Measurements from ENCODE around the gene RGS13. TPM values are rescaled to one million over a fixed set of nuclear protein-coding genes. Genes with fewer than 3 reads are reported as not detected.

RGS13 gene
- total RNA-seq, 1 donor from 2014 or later, result 0.22 TPM

DNA sequence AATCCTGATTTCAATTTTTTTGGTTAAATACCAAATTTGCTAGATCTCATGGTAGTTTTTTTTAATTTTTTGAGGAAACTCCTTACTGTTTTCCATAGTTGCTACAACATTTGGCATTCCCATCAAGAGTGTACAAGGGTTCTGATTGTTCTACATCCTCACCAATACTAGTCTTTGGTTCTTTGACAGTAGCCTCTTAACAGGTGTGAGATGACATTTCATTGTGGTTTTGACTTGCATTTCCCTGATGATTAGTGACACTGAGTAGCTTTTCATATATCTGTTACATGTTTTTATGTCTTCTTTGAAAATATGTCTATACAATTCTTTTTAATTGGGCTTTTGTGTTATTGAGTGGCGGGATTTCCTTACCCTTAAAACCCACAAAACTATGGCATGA lies 20.9 kb upstream of the RGS13 start:
- no peak for DNase-seq (ENCODE audit: low spot score)
- intact Hi-C loops (cut with DNase I), result loop anchor here (10.0 kb wide), 1 partner anchor 140 kb away; no protein-coding TSS in a partner anchor

DNA sequence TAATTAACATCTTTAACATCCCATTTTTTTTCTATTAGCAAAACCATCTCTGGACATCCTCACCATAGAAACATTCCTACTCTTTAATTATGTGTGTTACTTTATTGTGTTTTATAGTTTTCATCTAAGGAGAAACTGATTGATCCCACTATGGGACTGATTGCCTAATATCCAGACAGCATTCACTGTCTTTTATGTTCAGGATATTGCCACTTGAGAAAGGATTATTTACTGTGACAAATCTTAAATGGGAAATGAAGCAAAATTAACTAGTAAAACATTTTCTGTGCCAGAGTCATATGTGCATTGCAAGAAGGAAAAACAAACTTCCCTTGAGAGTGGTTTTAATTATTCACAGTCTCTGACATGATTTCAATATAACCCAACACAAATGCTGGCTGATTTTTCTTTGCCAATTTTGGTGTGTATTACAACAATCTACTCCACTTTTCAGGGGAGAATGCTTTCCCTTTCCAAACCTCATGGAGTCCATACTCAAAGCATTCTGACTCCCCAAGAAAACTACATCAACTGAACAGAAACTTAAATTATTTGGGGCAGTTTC lies 15.8 kb upstream of the RGS13 start:
- ATAC-seq (no peak), DNase-seq (ENCODE audit: low spot score) (no peak)
- intact Hi-C loops (cut with DNase I), result no loop called here

More for the DNA sequence above, 20.9 kb upstream of the RGS13 start:
- no peak for ATAC-seq

DNA sequence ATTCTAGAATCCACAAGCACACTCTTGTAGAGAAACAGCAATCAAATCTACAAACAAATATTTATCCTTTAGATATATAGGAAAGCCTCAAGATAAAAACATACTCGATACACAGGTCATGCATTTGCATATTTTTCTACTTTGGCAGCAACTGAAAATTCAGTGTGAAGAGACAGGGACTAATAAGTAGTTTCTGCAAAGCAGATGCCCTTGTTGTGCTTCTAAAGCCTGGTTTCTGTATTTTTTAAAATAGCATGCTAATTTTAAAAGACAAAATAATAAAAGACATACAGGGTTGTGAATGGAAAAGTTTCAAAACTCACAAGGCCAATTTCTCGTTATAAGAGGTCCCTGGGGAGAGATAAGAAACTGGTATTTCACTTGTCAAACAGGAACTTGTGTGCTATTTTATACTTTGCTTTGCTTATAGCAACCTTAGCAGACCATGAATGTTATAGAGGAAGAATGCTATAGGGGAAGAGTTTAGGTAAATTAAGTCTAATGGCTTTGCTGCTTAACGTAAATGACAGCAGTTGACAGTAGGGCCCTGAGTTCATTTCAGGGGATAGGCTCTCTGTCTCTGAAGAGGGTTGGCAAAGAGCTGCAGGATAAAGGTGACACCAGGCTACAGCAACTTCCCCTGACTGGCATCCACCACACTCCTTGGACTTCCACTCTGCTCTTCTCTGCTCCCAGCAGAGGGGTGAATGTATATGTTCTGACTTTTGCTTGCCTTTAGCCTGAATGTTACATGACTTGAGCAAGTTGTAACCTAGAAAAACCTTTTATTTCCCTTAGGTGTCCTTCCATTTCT lies 9.4 kb upstream of the RGS13 start:
- intact Hi-C loops (cut with DNase I), result no loop called here
- ATAC-seq (no peak), DNase-seq (ENCODE audit: low spot score) (no peak)

DNA sequence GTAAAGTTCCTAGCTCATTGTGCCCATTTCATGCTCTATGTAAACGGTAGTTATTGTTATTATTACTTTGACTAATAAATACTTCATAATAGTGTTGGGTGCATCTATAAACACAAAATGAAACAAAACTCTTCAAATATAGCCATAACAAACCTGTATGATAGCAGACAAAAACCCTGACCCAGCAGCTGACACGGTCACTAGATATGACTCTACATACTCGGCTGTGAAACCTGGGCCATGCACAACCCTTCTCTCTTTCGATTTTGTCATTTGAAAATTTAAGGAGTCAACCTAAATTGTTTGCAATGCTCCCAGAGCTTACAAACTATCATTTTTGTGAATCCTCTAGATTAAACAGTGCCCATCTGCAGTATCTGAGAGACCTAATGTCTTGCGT lies 8.0 kb upstream of the RGS13 start:
- DNase-seq (ENCODE audit: low spot score), result no peak
- intact Hi-C loops (cut with DNase I), result no loop called here

DNA sequence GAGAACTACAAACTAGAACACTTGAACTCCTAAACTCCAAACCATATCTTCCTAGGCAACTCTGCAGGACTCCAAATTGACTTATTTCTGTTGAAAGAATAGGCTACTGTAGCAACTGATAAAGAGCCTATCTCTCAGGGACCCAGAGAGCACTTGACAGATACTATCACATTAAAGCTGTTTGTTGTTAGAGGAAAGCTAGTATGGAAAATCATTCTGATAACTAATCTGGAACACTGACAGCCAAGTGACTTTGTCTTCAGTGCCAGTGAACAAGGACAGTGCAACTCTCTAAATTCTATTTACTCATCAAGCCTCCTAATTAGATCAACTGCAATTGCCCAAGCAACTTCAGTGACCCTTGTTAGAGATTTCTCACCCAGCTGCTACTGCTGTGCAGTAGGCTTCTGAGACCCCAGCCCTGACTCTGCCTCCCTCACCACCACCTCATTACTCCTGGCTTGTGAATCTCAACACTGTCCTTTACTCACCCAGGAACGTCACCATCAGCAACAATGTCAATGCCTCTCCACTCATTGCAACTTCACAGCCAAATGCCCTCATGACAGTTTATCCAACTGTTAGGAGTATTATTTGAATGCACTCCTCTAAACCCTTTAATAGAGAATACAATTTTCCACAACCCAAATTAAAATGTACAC lies 7.4 kb upstream of the RGS13 start:
- intact Hi-C loops (cut with DNase I), result no loop called here

More for the DNA sequence above, 8.0 kb upstream of the RGS13 start:
- no peak for ATAC-seq

DNA sequence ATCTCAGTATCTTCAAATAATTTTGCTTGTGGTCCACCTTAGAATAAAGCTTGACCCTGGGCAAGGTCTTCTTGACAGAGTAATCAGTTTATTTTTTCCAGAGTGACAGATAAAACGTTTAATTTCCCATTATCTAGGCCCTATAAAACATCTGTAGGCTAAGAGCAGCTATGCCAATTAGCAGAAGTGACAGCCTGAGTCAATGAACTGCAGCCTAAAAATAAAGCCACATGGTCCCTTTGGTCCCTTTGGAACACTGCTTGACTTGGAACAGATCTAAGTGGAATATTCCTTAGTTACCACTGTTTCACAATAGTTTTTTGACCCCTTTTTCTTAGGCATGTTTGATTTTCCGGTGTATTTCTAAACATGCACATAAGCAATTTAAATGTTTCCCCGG lies 6.3 kb upstream of the RGS13 start:
- intact Hi-C loops (cut with DNase I), result no loop called here
- no peak for DNase-seq (ENCODE audit: low spot score)
- ATAC-seq, result no peak

More for the DNA sequence above, 7.4 kb upstream of the RGS13 start:
- DNase-seq (ENCODE audit: low spot score) (no peak), ATAC-seq (no peak)

DNA sequence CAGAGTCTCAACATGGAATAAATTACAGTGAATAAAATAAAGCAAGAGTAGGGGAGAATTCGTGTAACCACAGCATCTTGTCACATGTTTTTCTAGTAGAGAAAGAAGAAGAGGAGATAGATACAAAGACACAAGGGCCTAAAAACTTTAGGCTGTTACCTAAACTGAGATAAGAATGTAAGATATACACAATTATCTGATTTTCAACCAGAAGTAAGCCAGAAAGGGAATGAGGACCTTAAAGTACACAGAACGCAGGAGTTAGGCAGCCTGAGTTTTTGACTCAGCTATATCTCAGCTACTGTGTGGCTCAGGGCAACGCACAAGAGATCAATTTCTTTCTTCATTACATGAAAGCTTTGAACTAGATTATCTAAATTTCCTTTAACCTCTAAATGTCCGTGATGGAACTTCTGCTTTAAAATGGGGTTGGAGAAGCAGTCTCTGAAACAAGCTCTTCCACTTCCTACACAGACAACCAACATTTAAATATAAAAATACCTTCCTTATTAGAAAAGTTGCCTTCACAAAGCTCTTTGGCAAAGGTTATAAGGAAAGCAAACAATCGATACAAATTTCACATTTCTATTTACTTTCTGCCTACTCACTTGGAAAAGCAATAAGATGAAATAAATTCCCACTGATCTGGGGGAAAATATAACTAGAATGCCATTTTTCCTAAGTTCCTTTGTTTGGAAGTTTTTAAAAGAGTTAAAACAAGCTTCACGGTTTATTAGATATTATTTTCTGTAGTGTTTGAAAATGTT lies 5.2 kb upstream of the RGS13 start:
- intact Hi-C loops (cut with DNase I), result no loop called here
- no peak for DNase-seq (ENCODE audit: low spot score)
- ATAC-seq, result no peak

DNA sequence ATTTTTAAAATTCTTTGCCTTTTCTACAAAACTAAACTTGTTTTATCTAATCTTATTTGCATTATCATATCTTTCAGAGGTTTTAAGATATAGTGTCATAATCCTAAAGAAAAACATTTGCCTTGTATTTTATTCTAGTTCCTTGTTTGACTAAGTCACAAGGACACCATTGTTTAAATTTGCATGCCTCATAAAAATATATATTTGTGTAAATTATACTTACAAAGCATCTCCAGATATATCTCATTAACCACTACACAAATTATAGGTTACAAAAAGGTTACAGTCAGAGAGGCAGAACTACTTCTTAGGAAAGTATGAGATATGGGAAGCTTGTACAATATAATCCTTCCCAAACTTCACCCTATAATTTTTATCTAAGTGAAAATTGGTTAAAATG lies 4.2 kb upstream of the RGS13 start:
- DNase-seq (ENCODE audit: low spot score) (no peak), ATAC-seq (no peak)
- intact Hi-C loops (cut with DNase I), result no loop called here

DNA sequence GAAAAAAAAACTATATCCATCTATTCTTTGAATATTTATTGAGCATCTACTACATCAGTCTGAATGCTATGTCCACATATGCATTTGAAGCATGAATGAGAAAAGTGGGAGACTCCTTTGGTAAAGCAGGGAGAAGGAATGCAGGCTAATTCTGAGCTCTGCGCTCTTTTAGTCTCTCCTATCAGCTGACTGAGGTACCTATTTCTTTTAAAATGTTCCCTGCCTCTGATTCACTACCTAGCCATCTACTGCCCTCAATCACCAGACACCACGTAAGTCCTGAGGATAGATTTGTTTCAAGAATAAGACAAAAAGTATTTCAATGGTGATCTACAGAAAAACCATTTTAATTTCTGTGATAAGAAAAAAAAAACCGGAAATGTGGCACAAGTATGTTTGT lies 3.8 kb upstream of the RGS13 start:
- DNase-seq (ENCODE audit: low spot score), result no peak
- no peak for ATAC-seq
- intact Hi-C loops (cut with DNase I), result no loop called here

DNA sequence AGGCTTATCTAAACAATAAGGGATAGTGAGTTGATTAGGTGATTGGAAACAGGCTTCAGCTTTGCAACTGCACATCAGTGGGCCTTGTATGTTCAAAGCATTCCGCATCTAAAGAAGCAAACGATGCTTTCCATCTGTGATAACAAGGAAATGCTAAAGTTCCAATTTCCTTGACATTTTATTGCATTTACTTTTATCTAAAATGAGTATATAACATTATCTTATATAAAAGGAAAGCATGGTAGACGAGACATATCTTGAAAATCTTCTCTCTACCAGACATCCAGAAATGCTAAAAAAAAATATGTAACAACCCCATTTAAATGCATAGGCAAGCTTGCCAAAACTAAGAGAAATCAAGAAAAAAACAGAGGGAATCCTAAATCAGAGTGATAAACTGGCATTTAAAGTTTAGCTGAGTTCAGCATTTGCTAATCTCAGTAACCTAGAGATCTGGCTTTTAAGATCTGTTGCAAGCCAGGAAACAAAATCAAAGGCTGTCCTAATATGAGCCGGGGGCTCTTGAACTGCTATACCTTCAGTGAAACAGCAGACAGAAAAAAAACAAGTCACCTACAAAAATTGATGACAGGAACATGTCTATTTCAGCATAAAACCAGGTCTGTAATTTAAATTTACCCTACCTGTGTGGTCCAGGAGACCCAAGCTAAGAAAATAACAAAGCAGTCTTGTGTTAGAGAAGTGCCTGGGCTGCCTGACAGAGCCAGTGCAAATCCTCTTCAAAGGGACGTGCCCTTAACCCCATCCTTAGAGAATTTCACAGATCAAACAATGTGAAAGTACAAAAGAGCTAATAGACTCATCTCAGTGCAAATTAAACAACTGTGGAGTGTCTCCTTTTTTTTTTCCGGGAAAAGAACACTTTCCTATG lies 3.1 kb upstream of the RGS13 start:
- no peak for ATAC-seq
- intact Hi-C loops (cut with DNase I), result no loop called here
- DNase-seq (ENCODE audit: low spot score), result no peak

DNA sequence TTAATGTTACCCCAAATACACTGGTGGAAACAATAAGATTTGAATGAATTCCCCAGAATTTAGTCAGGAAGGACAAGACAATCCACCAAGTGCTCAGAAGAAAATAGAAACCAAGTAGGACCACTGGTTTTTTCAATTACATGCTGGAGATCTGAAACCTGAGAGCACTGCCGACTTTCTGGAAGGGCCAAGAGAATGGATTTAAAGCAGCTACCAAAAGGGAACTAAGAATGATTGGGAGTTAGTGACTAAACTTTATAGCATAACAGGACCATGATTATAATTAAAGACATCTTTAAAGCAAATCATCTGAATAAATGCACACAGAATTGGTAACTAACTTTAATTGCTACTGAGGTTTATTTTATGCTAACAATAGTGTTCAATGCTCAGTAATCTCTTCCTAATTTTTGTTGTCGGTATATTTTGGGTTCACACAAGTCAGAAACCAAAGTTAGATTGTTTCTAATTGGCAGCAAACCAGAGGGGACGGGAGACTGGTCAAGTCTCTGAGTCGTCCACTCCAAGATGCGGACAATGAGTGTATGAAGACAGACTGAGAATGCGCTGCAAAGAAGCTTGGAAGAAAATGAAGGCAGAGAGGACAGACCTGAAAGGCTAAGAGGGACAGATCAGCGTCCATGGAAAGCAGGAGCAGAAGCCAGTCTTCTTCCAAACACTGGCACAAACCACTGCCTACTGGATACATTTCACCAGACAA lies 2.3 kb upstream of the RGS13 start:
- no peak for ATAC-seq
- intact Hi-C loops (cut with DNase I), result no loop called here
- DNase-seq (ENCODE audit: low spot score), result no peak

DNA sequence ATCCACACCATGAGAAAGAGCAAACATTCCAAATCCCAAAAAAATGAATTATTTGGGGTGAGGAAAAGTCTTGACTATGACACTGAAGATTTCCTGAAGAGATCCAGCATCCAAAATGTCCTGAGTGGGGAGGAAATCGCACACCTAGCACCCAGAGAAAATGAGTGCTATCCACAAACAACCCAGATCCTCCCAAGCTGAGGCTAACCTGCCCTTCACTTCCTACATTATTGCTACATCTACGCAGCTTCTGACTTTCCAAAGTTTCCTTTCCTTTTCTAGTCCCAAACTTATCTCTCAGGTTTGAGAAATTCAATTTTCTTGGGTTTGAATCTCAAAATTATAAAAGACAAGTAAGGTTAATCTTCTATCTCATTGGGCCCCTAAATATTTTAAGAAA lies 906 bp upstream of the RGS13 start:
- no peak for ATAC-seq
- intact Hi-C loops (cut with DNase I), result no loop called here

DNA sequence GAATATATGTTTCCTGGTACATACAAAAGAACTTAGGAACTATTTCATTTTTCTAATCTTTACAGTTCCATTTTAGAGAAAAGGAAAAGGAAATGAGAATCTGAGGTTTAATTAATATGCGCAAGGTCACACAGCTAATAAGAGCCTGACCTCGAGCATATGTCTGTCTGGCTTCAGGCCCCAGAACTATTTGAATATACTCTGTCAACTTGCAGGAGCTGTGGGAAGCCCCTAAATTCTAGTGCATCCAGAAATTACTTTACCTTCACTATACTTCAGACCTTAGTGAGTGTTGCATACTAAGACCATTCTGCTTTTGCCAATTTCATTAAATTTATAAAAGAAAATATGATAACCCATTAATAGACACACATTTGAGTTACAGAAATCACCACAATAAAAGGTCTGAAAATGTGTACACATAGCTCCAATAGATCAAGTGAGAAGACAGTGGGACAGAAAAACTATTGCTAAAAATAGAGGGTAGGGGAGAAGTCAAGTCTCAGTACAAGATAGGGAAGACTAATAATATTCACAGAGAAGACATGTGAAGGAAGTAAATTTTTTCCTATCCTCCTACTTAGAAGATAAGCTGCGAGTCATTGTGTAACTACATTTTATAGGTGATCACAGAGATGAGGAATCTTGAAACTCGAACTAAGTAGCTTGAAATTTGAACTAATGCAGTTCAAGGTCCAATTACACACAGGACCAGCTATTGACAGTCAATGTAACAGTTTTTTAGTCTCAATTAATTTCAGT lies 3.8 kb downstream of the RGS13 start:
- DNase-seq (ENCODE audit: low spot score) (no peak), ATAC-seq (no peak)
- intact Hi-C loops (cut with DNase I), result no loop called here

More for the DNA sequence above, 906 bp upstream of the RGS13 start:
- DNase-seq (ENCODE audit: low spot score), result no peak

DNA sequence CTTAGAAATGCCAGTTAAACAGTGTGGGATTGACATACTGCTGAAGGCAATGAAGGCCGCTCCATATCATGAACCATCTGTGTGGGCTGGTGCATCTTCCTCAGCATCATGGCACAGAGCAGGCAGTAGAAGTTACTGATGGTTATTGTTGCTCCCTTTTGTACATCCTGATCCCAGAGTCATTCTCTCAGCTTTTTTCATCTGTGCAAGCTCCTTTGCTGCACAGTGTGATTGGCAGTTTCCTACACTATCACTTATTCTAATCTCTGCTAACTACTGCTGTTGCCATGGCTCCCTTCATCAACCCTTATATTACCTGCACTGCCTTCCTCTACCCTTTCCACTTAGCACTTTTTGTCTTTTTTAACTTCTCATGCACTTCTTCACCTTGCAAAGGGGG lies 16.2 kb downstream of the RGS13 start:
- intact Hi-C loops (cut with DNase I), result no loop called here
- DNase-seq (ENCODE audit: low spot score) (no peak), ATAC-seq (no peak)

DNA sequence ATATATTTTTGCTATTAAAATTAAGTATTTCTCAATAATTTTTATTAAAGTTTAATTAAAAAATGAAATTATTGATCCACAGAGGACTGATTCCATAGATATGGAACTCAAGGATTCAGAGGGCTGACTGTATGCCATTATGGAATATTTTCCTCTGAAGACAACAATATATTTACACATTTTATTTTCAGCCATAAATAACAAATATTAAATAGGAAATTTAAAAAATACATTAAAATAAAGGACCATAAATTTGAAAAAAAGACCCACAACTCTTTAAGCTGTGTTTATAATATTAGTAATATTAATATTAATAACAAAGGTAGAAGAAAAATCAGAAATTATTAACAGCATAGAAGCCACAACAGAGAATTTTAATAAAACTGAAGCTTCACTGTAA lies 18.2 kb downstream of the RGS13 start:
- intact Hi-C loops (cut with DNase I), result no loop called here
- ATAC-seq (no peak), DNase-seq (ENCODE audit: low spot score) (no peak)

DNA sequence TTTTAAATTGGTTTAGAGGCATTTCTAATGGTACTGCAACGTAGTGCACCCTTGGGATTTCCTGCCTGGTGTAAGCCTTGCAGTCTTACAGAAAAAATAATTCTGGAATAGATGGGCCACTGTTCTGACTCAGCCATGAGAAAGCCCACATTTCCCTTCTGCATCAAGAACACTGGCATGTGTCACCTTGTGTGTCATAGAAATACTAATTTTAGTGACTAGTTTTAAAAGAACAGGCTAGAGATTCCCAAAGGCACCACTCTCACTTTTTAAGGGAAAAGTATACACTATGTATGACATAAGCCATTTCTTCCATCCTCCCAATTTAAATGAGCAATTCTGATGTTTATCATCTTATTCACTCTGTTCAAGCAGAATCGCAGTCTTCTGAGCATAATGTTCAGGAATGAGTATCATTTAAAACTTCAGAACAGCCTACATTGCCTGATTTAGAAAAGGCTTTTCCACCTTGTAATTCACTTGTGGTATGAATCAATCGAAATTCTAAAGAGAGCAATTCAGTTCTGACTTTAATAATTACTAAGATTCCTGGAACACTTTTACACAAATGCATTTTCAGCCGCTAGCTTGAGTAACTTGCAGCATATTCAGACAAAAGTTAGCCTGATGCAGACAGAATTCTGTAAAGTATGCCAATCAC lies 18.8 kb downstream of the RGS13 start:
- intact Hi-C loops (cut with DNase I), result no loop called here
- DNase-seq (ENCODE audit: low spot score) (no peak), ATAC-seq (no peak)

DNA sequence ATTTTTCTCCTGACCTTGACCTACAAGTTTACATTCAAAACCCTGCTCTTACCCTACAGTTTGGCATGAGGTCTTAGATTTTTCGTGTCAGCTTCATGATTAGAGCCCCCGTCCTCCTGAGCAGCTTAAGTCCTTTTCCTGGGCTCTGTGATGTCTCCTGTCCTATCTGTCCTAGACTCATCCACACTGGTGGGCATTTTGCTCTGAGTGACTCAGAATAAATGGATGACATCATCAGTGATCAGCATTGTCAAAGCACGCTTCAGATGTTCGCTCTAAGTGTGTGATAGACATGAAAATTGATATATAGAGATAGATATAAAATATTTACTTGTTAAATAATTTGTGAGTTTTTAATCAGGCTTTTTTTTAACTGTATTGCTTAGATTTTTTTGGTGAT lies 21.8 kb downstream of the RGS13 start:
- intact Hi-C loops (cut with DNase I), result no loop called here
- no peak for DNase-seq (ENCODE audit: low spot score)
- no peak for ATAC-seq
